Tibial nerve (tissue), 4 donors: ENCODE measurements around the gene ZNF326.

Source experiments
- EP300 ChIP-seq, 2 donors: sonication (generic); formaldehyde crosslinking; IDR thresholded peaks; one replicate each; pipeline ENCODE4 v1.6.1; 2017; ENCODE audit warnings: antibody characterized with exemption in 2 of 2, mild to moderate bottlenecking in 1 of 2
- POLR2A ChIP-seq, 2 donors: fragments of 450-650 bp; IDR thresholded peaks; one replicate each; pipeline ENCODE4 v1.6.1; 2017; ENCODE audit warnings: antibody characterized with exemption in 2 of 2, mild to moderate bottlenecking in 2 of 2, moderate library complexity in 2 of 2
- TF ChIP-seq, protein P1 (sequence below), 5 experiments: fragments of 200-600 bp in 3 of 5; fragments of 450-650 bp in 2 of 5; sonication (generic) in 3 of 5; IDR thresholded peaks; one replicate each; pipeline ENCODE4 v1.5.1; 2016 to 2019; ENCODE audit warnings: antibody characterized with exemption in 5 of 5, mild to moderate bottlenecking in 3 of 5, moderate library complexity in 2 of 5

DNA sequence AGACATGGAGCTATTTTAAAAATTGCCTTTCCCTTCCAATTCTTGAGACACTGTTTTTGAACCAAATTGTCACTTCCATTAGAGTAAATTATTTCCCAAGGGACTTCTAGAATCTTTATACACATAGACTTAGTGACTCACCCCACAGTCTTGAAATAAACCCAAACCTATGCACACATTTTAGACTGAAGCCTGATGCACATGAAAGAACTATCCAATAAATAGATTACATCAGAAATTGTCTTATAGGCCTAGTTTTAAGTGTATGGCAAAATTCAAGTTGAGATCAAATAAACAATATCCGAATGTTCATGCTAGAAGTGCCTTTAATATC, 32.2 kb upstream of the ZNF326 start:
- no peak for TF ChIP-seq POLR2A (IDR thresholded peaks at IDR 0.05)
- TF ChIP-seq, protein P1, sequence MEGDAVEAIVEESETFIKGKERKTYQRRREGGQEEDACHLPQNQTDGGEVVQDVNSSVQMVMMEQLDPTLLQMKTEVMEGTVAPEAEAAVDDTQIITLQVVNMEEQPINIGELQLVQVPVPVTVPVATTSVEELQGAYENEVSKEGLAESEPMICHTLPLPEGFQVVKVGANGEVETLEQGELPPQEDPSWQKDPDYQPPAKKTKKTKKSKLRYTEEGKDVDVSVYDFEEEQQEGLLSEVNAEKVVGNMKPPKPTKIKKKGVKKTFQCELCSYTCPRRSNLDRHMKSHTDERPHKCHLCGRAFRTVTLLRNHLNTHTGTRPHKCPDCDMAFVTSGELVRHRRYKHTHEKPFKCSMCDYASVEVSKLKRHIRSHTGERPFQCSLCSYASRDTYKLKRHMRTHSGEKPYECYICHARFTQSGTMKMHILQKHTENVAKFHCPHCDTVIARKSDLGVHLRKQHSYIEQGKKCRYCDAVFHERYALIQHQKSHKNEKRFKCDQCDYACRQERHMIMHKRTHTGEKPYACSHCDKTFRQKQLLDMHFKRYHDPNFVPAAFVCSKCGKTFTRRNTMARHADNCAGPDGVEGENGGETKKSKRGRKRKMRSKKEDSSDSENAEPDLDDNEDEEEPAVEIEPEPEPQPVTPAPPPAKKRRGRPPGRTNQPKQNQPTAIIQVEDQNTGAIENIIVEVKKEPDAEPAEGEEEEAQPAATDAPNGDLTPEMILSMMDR (IDR thresholded peaks at IDR 0.05): no peak
- TF ChIP-seq EP300 (IDR thresholded peaks at IDR 0.05): no peak
